ENCODE results near the gene R3HDM2.

R3HDM2 gene

GRCh38 chr12:57240926-57241401 lies 189.9 kb downstream of the R3HDM2 start:
- DNase-seq (ENCODE audit: low read depth in 3 of 3), result no peak

GRCh38 chr12:57240066-57240921 lies 190.5 kb downstream of the R3HDM2 start:
- peak in 2 of 3 donors; percentile 59 to 71 for DNase-seq (ENCODE audit: low read depth in 3 of 3)

- no peak for DNase-seq (ENCODE audit: low read depth in 3 of 3)
Measured at GRCh38 chr12:57239587-57240065, 191.2 kb downstream of the R3HDM2 start.

- DNase-seq (ENCODE audit: low read depth in 3 of 3), result peak; percentile 79 to 88 (median 82)
Measured at GRCh38 chr12:57238854-57239554, 191.8 kb downstream of the R3HDM2 start.

- no peak for DNase-seq (ENCODE audit: low read depth in 3 of 3)
Measured at GRCh38 chr12:57237932-57238853, 192.7 kb downstream of the R3HDM2 start.

- DNase-seq (ENCODE audit: low read depth in 3 of 3), result no peak
Measured at GRCh38 chr12:57237596-57237931, 193.3 kb downstream of the R3HDM2 start.

GRCh38 chr12:57236925-57237595 lies 193.8 kb downstream of the R3HDM2 start:
- no peak for DNase-seq (ENCODE audit: low read depth in 3 of 3)

- no peak for DNase-seq (ENCODE audit: low read depth in 3 of 3)
Measured at GRCh38 chr12:57236201-57236924, 194.5 kb downstream of the R3HDM2 start.

GRCh38 chr12:57235728-57236131 lies 195.1 kb downstream of the R3HDM2 start:
- DNase-seq (ENCODE audit: low read depth in 3 of 3), result no peak

- no peak for DNase-seq (ENCODE audit: low read depth in 3 of 3)
Measured at GRCh38 chr12:57235017-57235727, 195.7 kb downstream of the R3HDM2 start.

GRCh38 chr12:57234571-57235016 lies 196.2 kb downstream of the R3HDM2 start:
- no peak for DNase-seq (ENCODE audit: low read depth in 3 of 3)

- DNase-seq (ENCODE audit: low read depth in 3 of 3), result no peak
Measured at GRCh38 chr12:57234233-57234570, 196.6 kb downstream of the R3HDM2 start.

- DNase-seq (ENCODE audit: low read depth in 3 of 3), result no peak
Measured at GRCh38 chr12:57233357-57234232, 197.2 kb downstream of the R3HDM2 start.

- DNase-seq (ENCODE audit: low read depth in 3 of 3), result no peak
Measured at GRCh38 chr12:57232156-57232756, 198.6 kb downstream of the R3HDM2 start.

- DNase-seq (ENCODE audit: low read depth in 3 of 3), result no peak
Measured at GRCh38 chr12:57231276-57232021, 199.4 kb downstream of the R3HDM2 start.

GRCh38 chr12:57230381-57231155 lies 200.3 kb downstream of the R3HDM2 start:
- DNase-seq (ENCODE audit: low read depth in 3 of 3), result no peak
